Tibial nerve (tissue), 4 donors: Measurements from ENCODE around the gene ZNF865. TPM values are rescaled to one million over a fixed set of nuclear protein-coding genes. Genes with fewer than 3 reads are reported as not detected.

ENCODE experiments used
- DNase-seq, 2 donors: peaks; one replicate each; pipeline ENCODE4 v3.0.0-alpha.2; 2019; ENCODE audit warnings: low spot score in 2 of 2
- H3K27ac ChIP-seq, 4 donors: fragments of 200-600 bp; sonication (generic) in 3 of 4; one replicate each; pipeline ENCODE4 v1.5.1; 2017 to 2019; ENCODE audit warnings: mild to moderate bottlenecking in 1 of 4
- H3K27me3 ChIP-seq, 2 donors: fragments of 200-600 bp; sonication (generic) in 1 of 2; one replicate each; pipeline versions ENCODE4 v1.5.1 to v1.6.0; 2017 to 2019
- H3K36me3 ChIP-seq, 3 donors: fragments of 200-600 bp; sonication (generic); one replicate each; pipeline ENCODE4 v1.5.1; 2018 to 2019
- H3K4me1 ChIP-seq, 4 donors: fragments of 200-600 bp; sonication (generic) in 3 of 4; one replicate each; pipeline ENCODE4 v1.5.1; 2017 to 2019
- H3K4me3 ChIP-seq, 4 donors: fragments of 200-600 bp; sonication (generic) in 3 of 4; one replicate each; pipeline ENCODE4 v1.5.1; 2017 to 2019; ENCODE audit warnings: mild to moderate bottlenecking in 1 of 4, moderate library complexity in 1 of 4
- H3K9me3 ChIP-seq, 4 donors: fragments of 200-600 bp; sonication (generic) in 3 of 4; one replicate each; pipeline ENCODE4 v1.5.1; 2017 to 2019
- EP300 ChIP-seq, 2 donors: sonication (generic); formaldehyde crosslinking; IDR thresholded peaks; one replicate each; pipeline ENCODE4 v1.6.1; 2017; ENCODE audit warnings: antibody characterized with exemption in 2 of 2, mild to moderate bottlenecking in 1 of 2
- POLR2A ChIP-seq, 2 donors: fragments of 450-650 bp; IDR thresholded peaks; one replicate each; pipeline ENCODE4 v1.6.1; 2017; ENCODE audit warnings: antibody characterized with exemption in 2 of 2, mild to moderate bottlenecking in 2 of 2, moderate library complexity in 2 of 2
- WGBS, 2 donors: methylation state at CpG; one replicate each; pipeline ENCODE4 v1.1.5; 2018; 5-methylcytosine and 5-hydroxymethylcytosine counted together
- total RNA-seq, 4 donors: library from RNA; depleted of rRNA; stranded (reverse); fragments of >200 nt; gene quantifications; one replicate each; pipeline ENCODE4 v1.1.0, GENCODE V29; 2016
- TF ChIP-seq, protein P1 (sequence below), 5 experiments: fragments of 200-600 bp in 3 of 5; fragments of 450-650 bp in 2 of 5; sonication (generic) in 3 of 5; IDR thresholded peaks; one replicate each; pipeline ENCODE4 v1.5.1; 2016 to 2019; ENCODE audit warnings: antibody characterized with exemption in 5 of 5, mild to moderate bottlenecking in 3 of 5, moderate library complexity in 2 of 5

The ZNF865 gene
- total RNA-seq, 4 donors from 2014 or later = 8.8 to 15.0 (median 12.7) TPM

- Histone ChIP-seq H3K4me3 (peak overlapping the region; percentile 50 to 86 (median 76)), H3K36me3 (peaks cover 0 to 35% (median 0%) of the 10 kb centered on the region in 3 donors), H3K27me3 (no peaks in the 10 kb centered on the region), H3K27ac (peak overlapping the region; percentile 88 to 99 (median 95)), H3K9me3 (no peaks in the 10 kb centered on the region), H3K4me1 (peaks cover 0 to 40% (median 7%) of the 10 kb centered on the region in 4 donors)
- TF ChIP-seq, protein P1, sequence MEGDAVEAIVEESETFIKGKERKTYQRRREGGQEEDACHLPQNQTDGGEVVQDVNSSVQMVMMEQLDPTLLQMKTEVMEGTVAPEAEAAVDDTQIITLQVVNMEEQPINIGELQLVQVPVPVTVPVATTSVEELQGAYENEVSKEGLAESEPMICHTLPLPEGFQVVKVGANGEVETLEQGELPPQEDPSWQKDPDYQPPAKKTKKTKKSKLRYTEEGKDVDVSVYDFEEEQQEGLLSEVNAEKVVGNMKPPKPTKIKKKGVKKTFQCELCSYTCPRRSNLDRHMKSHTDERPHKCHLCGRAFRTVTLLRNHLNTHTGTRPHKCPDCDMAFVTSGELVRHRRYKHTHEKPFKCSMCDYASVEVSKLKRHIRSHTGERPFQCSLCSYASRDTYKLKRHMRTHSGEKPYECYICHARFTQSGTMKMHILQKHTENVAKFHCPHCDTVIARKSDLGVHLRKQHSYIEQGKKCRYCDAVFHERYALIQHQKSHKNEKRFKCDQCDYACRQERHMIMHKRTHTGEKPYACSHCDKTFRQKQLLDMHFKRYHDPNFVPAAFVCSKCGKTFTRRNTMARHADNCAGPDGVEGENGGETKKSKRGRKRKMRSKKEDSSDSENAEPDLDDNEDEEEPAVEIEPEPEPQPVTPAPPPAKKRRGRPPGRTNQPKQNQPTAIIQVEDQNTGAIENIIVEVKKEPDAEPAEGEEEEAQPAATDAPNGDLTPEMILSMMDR (IDR thresholded peaks at IDR 0.05) = no peak
- no peak for TF ChIP-seq EP300 (IDR thresholded peaks at IDR 0.05)
- 8 to 12% methylated on average over 7 to 9 of the region's 15 CpGs for WGBS, 2 donors
- no peak for DNase-seq
Observed at GRCh38 chr19:55600662-55601028, 4.8 kb upstream of the ZNF865 start.

GRCh38 chr19:55601084-55601483, 4.4 kb upstream of the ZNF865 start:
- Histone ChIP-seq H3K9me3 (no peaks in the 10 kb centered on the region), H3K36me3 (peaks cover 0 to 30% (median 0%) of the 10 kb centered on the region in 3 donors), H3K27me3 (no peaks in the 10 kb centered on the region), H3K4me3 (peak overlapping the region; percentile 50 to 86 (median 76)), H3K4me1 (peaks cover 0 to 42% (median 8%) of the 10 kb centered on the region in 4 donors), H3K27ac (peak overlapping the region; percentile 88 to 99 (median 95))
- TF ChIP-seq, protein P1 (IDR thresholded peaks at IDR 0.05) = no peak
- no peak for TF ChIP-seq EP300 (IDR thresholded peaks at IDR 0.05)
- TF ChIP-seq POLR2A (IDR thresholded peaks at IDR 0.05) = no peak
- no peak for DNase-seq
- 73 to 75% methylated on average over 4 of the region's 4 CpGs for WGBS, 2 donors

DNA sequence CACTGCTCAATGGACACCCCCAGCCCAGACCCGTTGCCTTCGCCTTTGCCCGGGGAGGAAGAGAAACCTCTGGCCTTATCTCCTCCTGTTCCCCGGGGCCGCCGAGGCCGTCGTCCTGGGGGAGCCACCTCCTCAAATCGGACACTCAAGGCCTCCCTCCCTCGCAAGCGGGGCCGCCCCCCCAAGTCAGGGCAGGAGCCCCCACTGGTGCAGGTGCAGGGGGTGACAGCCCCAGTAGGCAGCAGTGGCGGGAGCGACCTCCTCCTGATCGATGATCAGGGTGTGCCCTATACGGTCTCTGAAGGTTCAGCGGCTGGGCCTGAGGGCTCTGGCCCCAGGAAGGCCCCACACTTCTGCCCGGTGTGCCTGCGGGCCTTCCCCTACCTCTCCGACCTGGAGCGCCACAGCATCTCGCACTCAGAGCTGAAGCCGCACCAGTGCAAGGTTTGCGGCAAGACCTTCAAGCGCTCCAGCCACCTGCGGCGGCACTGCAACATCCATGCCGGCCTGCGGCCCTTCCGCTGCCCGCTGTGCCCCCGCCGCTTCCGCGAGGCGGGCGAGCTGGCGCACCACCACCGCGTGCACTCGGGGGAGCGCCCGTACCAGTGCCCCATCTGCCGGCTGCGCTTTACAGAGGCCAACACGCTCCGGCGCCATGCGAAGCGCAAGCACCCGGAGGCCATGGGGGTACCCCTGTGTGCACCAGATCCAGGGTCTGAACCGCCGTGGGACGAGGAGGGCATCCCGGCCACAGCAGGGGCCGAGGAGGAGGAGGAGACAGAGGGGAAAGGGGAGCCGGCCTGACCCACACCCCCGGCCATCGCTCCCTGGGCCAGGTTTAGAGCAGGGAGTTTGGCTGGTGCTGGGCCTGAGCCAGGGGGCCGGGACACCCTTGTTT, 3.1 kb upstream of the ZNF865 start:
- no peak for DNase-seq
- Histone ChIP-seq H3K9me3 (no peaks in the 10 kb centered on the region), H3K4me3 (no peak overlapping the region), H3K27me3 (no peaks in the 10 kb centered on the region), H3K27ac (peak overlapping the region in 1 of 4 donors; percentile 91), H3K4me1 (peaks cover 0 to 55% (median 15%) of the 10 kb centered on the region in 4 donors), H3K36me3 (peaks cover 0 to 17% (median 0%) of the 10 kb centered on the region in 3 donors)
- WGBS, 2 donors = 89 to 95% methylated on average over 50 to 60 of the region's 60 CpGs
- TF ChIP-seq POLR2A (IDR thresholded peaks at IDR 0.05) = no peak

- WGBS, 2 donors = 83 to 94% methylated on average over 19 to 21 of the region's 21 CpGs
- no peak overlapping the region for H3K27ac ChIP-seq
Observed at GRCh38 chr19:55603115-55603514, 2.3 kb upstream of the ZNF865 start.

DNA sequence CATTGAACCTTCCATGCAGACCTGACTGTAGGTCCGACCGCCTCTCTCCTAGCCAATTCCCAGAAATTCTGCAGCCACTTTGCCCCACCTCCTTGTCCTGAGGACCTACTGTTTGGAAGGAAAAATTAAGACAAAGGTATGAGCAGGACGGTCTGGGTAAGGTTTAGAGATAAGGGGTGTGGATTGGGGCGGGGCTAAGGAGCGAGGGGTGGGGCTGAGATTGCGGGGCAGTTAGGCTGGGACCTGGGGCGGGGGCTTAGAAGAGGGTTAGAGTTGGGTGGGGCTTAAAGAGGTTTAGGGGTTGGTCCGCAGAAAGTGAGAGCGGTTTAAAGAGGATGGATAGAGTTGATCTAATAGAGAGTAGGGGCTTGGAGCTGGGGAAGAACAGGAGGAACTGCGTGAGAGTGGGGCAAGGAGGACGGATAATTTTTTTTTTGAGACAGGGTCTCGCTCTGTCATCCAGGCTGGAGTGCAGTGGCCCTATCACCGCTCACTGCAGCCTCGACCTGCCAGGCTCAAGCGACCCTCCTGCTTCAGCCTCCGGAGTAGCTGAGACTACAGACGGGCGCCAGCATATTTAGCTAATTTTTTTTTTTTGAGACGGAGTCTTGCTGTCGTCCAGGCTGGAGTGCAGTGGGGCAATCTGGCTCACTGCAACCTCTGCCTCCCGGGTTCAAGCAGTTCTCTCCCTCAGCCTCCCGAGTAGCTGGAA, 1.7 kb upstream of the ZNF865 start:
- no peak for TF ChIP-seq POLR2A (IDR thresholded peaks at IDR 0.05)
- TF ChIP-seq, protein P1 (IDR thresholded peaks at IDR 0.05) = no peak
- TF ChIP-seq EP300 (IDR thresholded peaks at IDR 0.05) = no peak
- H3K27ac ChIP-seq = peak overlapping the region in 2 of 4 donors; percentile 98 to 99
- 70 to 81% methylated on average over 22 of the region's 22 CpGs for WGBS, 2 donors

More at GRCh38 chr19:55603115-55603514, 2.3 kb upstream of the ZNF865 start:
- Histone ChIP-seq H3K9me3 (no peaks in the 10 kb centered on the region), H3K4me1 (peaks cover 0 to 61% (median 15%) of the 10 kb centered on the region in 4 donors), H3K27me3 (no peaks in the 10 kb centered on the region), H3K36me3 (peaks cover 0 to 12% (median 0%) of the 10 kb centered on the region in 3 donors), H3K4me3 (no peak overlapping the region)
- no peak for TF ChIP-seq POLR2A (IDR thresholded peaks at IDR 0.05)
- no peak for TF ChIP-seq EP300 (IDR thresholded peaks at IDR 0.05)
- TF ChIP-seq, protein P1 (IDR thresholded peaks at IDR 0.05) = no peak
- DNase-seq = no peak

More for the DNA sequence above, 1.7 kb upstream of the ZNF865 start:
- no peaks in the 10 kb centered on the region for H3K27me3 ChIP-seq
- H3K9me3 ChIP-seq = no peaks in the 10 kb centered on the region
- H3K4me3 ChIP-seq = no peak overlapping the region
- H3K4me1 ChIP-seq = peaks cover 0 to 60% (median 15%) of the 10 kb centered on the region in 4 donors
- no peak for DNase-seq
- H3K36me3 ChIP-seq = peaks cover 0 to 13% (median 0%) of the 10 kb centered on the region in 3 donors
